ENCODE results near the gene GPR89A. TPM values are rescaled to one million over a fixed set of nuclear protein-coding genes. Genes with fewer than 3 reads are reported as not detected.
A peak's percentile ranks its signal among the peaks of the same experiment; 100 is the strongest.

GPR89A gene
- total and polyA plus RNA-seq, 10 of the 15 experiments (the other 5 are each of a cell fraction or from before 2014, with no cell fraction given), result 15.0 to 34.8 (median 26.9) TPM

GRCh38 chr1:145719230-145720079 is 111.7 kb downstream of the GPR89A start, which contains the start of gene CD160:
Gene CD160, plus strand, starts transcription at chr1:145719499. Its CDS starts 8,829 bp downstream, at chr1:145728328.
- 64% methylated on average over 12 of the region's 12 CpGs for WGBS (ENCODE audit: insufficient coverage, insufficient replicate concordance, low lambda C conversion rate, missing lambda C conversion rate)
- Histone ChIP-seq H4K20me1 (ENCODE audit: control insufficient read depth, insufficient read depth) (no peaks in the 10 kb centered on the region), H3K4me3 (no peak within 1 kb of the TSS), H3K9me3 (replicated peaks; ENCODE audit: control insufficient read depth, insufficient read depth, low read length) (no peaks in the 10 kb centered on the region), H3K9ac (ENCODE audit: control insufficient read depth, insufficient read depth, low read length) (no peak within 1 kb of the TSS), H3K79me2 (ENCODE audit: control insufficient read depth, insufficient read depth, low read length) (no peaks in the 10 kb centered on the region), H3K36me3 (ENCODE audit: control insufficient read depth in 2 of 2, insufficient read depth in 2 of 2, low read length in 1 of 2) (no peaks in the 10 kb centered on the region), H3K4me2 (ENCODE audit: control insufficient read depth, insufficient read depth) (no peak within 1 kb of the TSS; the same call in 1 of the 2 replicates), H3K27me3 (replicated peaks in 1 of 2; ENCODE audit: control insufficient read depth in 2 of 2, insufficient read depth in 2 of 2, low read length in 1 of 2) (no peaks in the 10 kb centered on the region), H3K4me1 (ENCODE audit: control insufficient read depth, insufficient read depth, low read length) (peaks cover 16% of the 10 kb centered on the region), H2AFZ (ENCODE audit: control insufficient read depth, low read depth, low read length) (no peak within 1 kb of the TSS), H3K27ac (ENCODE audit: control insufficient read depth, insufficient read depth) (no peak within 1 kb of the TSS)
- intact Hi-C loops (cut with micrococcal nuclease; ENCODE audit: unreplicated experiment), result loop anchor here (5.0 kb wide), 2 partner anchors 82 to 127 kb away; no protein-coding TSS in a partner anchor
- ChIA-PET RAD21 (ENCODE audit: unreplicated experiment) (interaction anchor here (0.9 to 1.3 kb wide), 5 partner anchors 10 to 140 kb away, joined by 3 to 5 read pairs (median 4); partner anchors contain the start of gene PIAS3), SMC1A (ENCODE audit: uncharacterized antibody, unreplicated experiment) (interaction anchor here (0.7 to 3.1 kb wide), 4 partner anchors 10 to 126 kb away, joined by 3 to 17 read pairs (median 4); no protein-coding TSS in a partner anchor), CTCF (interaction anchor here (0.7 to 2.3 kb wide), 9 partner anchors 11 to 299 kb away, joined by 3 to 14 read pairs (median 4); no protein-coding TSS in a partner anchor), POLR2A (no interaction called here)
- BruUV-seq (replicated peaks), result no TSS peak
- ATAC-seq (peak; percentile 62), FAIRE-seq (peak; percentile 44), DNase-seq (ENCODE audit: low read depth, low spot score) (no peak)
- TF ChIP-seq MTA2 (IDR thresholded peaks at IDR 0.05; ENCODE audit: low read depth), result peak; percentile 63; the same call in 1 of the 2 replicates
- TF ChIP-seq ZBED1 (IDR thresholded peaks at IDR 0.05; ENCODE audit: borderline replicate concordance), result no peak
- peak in 1 of 2 experiments; percentile 46; a peak in 2 of 4 replicates for TF ChIP-seq IKZF2 (IDR thresholded peaks at IDR 0.05)
- 0 out of 2 replicates have a peak, but pooled peaks have one; percentile 13 for TF ChIP-seq CREB1 (IDR thresholded peaks at IDR 0.05; ENCODE audit: low read depth)
- TF ChIP-seq ATF7 (IDR thresholded peaks at IDR 0.05; ENCODE audit: low read depth), result peak; percentile 52; the same call in 1 of the 2 replicates
- TF ChIP-seq JUNB (IDR thresholded peaks at IDR 0.05), result peak; percentile 22; the same call in 1 of the 2 replicates
- TF ChIP-seq RUNX3 (IDR thresholded peaks at IDR 0.05; ENCODE audit: low read length), result peak; percentile 89
- no peak for TF ChIP-seq TBL1XR1 (IDR thresholded peaks at IDR 0.05; ENCODE audit: low read depth, low read length)
- in situ Hi-C loops (cut with MboI), result no loop called here

Other genes starting within 250 kb of the GPR89A start
- 1.1 and 1.3 TPM in 2 replicates for gene NBPF20, start 182.4 kb upstream of the GPR89A start, total RNA-seq (2014; rRNA removed)
- gene NBPF20, start 182.4 kb upstream of the GPR89A start, total RNA-seq (2014; rRNA removed; fragmentation: Illumina TruSeq; extraction: Trizol), result 2.0 and 2.2 TPM in 2 replicates
- gene NBPF20, start 182.4 kb upstream of the GPR89A start, total RNA-seq (2021), result 1.1 and 1.2 TPM in 2 replicates
- 2.1 and 2.9 TPM in 2 replicates for gene NBPF20, start 182.4 kb upstream of the GPR89A start, polyA plus RNA-seq (2011; rRNA removed)
- 1.9 and 2.4 TPM in 2 replicates for gene NBPF20, start 182.4 kb upstream of the GPR89A start, polyA plus RNA-seq (2014; fragmentation: Illumina TruSeq; extraction: Trizol)
- under 1 TPM; 0.05 to 0.22 TPM for gene NBPF20, start 182.4 kb upstream of the GPR89A start, polyA plus RNA-seq (2014; fragmentation: Nextera tagmentation; extraction: Ambion mirVana)
- 1.1 TPM in 2 replicates for gene NBPF20, start 182.4 kb upstream of the GPR89A start, polyA plus RNA-seq (2014; rRNA removed)
- under 1 TPM; 0.38 to 0.54 TPM for gene NBPF20, start 182.4 kb upstream of the GPR89A start, polyA plus RNA-seq (2016; fragmentation: Nextera tagmentation; extraction: Ambion mirVana)
- gene PDZK1, start 99.4 kb downstream of the GPR89A start, total RNA-seq (2014; rRNA removed), result 0.16 and 0.68 TPM in 2 replicates
- 0.14 and 0.31 TPM in 2 replicates for gene PDZK1, start 99.4 kb downstream of the GPR89A start, total RNA-seq (2014; rRNA removed; fragmentation: Illumina TruSeq; extraction: Trizol)
- gene PDZK1, start 99.4 kb downstream of the GPR89A start, total RNA-seq (2021), result 0.10 TPM in 1 of 2 replicates, not detected in the other
- 5.0 and 8.9 TPM in 2 replicates for gene PDZK1, start 99.4 kb downstream of the GPR89A start, polyA plus RNA-seq (2011; rRNA removed)
- gene PDZK1, start 99.4 kb downstream of the GPR89A start, polyA plus RNA-seq (2014; fragmentation: Illumina TruSeq; extraction: Trizol), result 0.16 and 0.26 TPM in 2 replicates
- gene PDZK1, start 99.4 kb downstream of the GPR89A start, polyA plus RNA-seq (2014; fragmentation: Nextera tagmentation; extraction: Ambion mirVana), result under 1 TPM; 0.31 to 0.35 TPM
- gene PDZK1, start 99.4 kb downstream of the GPR89A start, polyA plus RNA-seq (2014; rRNA removed), result 0.09 and 0.20 TPM in 2 replicates
- gene PDZK1, start 99.4 kb downstream of the GPR89A start, polyA plus RNA-seq (2016; fragmentation: Nextera tagmentation; extraction: Ambion mirVana), result under 1 TPM; 0.29 to 0.34 TPM
- 0.06 TPM in 1 of 2 replicates, not detected in the other for gene CD160, start 111.5 kb downstream of the GPR89A start, total RNA-seq (2014; rRNA removed)
- not detected in 2 replicates for gene CD160, start 111.5 kb downstream of the GPR89A start, total RNA-seq (2014; rRNA removed; fragmentation: Illumina TruSeq; extraction: Trizol)
- not detected in 2 replicates for gene CD160, start 111.5 kb downstream of the GPR89A start, total RNA-seq (2021)
- 1.1 and 2.3 TPM in 2 replicates for gene CD160, start 111.5 kb downstream of the GPR89A start, polyA plus RNA-seq (2011; rRNA removed)
- 0.25 TPM in 1 of 2 replicates, not detected in the other for gene CD160, start 111.5 kb downstream of the GPR89A start, polyA plus RNA-seq (2014; fragmentation: Illumina TruSeq; extraction: Trizol)
- under 1 TPM in 1 of 2 experiments, not detected in 1; 0.26 TPM for gene CD160, start 111.5 kb downstream of the GPR89A start, polyA plus RNA-seq (2014; fragmentation: Nextera tagmentation; extraction: Ambion mirVana)
- 0.14 TPM in 1 of 2 replicates, not detected in the other for gene CD160, start 111.5 kb downstream of the GPR89A start, polyA plus RNA-seq (2014; rRNA removed)
- gene CD160, start 111.5 kb downstream of the GPR89A start, polyA plus RNA-seq (2016; fragmentation: Nextera tagmentation; extraction: Ambion mirVana), result under 1 TPM; 0.14 to 0.83 TPM
- 13.0 and 13.8 TPM in 2 replicates for gene RNF115, start 216.1 kb downstream of the GPR89A start, total RNA-seq (2014; rRNA removed)
- 15.3 and 16.3 TPM in 2 replicates for gene RNF115, start 216.1 kb downstream of the GPR89A start, total RNA-seq (2014; rRNA removed; fragmentation: Illumina TruSeq; extraction: Trizol)
- gene RNF115, start 216.1 kb downstream of the GPR89A start, total RNA-seq (2021), result 11.6 and 12.8 TPM in 2 replicates
- 22.0 and 24.8 TPM in 2 replicates for gene RNF115, start 216.1 kb downstream of the GPR89A start, polyA plus RNA-seq (2011; rRNA removed)
- 15.5 and 18.3 TPM in 2 replicates for gene RNF115, start 216.1 kb downstream of the GPR89A start, polyA plus RNA-seq (2014; fragmentation: Illumina TruSeq; extraction: Trizol)
- 1 to 10 TPM; 3.4 to 5.4 TPM for gene RNF115, start 216.1 kb downstream of the GPR89A start, polyA plus RNA-seq (2014; fragmentation: Nextera tagmentation; extraction: Ambion mirVana)
- 10.3 and 11.0 TPM in 2 replicates for gene RNF115, start 216.1 kb downstream of the GPR89A start, polyA plus RNA-seq (2014; rRNA removed)
- gene RNF115, start 216.1 kb downstream of the GPR89A start, polyA plus RNA-seq (2016; fragmentation: Nextera tagmentation; extraction: Ambion mirVana), result 10 to 100 TPM; 12.5 to 12.9 TPM
- gene POLR3C, start 216.2 kb downstream of the GPR89A start, total RNA-seq (2014; rRNA removed), result 30.8 and 32.0 TPM in 2 replicates
- gene POLR3C, start 216.2 kb downstream of the GPR89A start, total RNA-seq (2014; rRNA removed; fragmentation: Illumina TruSeq; extraction: Trizol), result 34.8 and 35.1 TPM in 2 replicates
- 32.9 and 34.5 TPM in 2 replicates for gene POLR3C, start 216.2 kb downstream of the GPR89A start, total RNA-seq (2021)
- gene POLR3C, start 216.2 kb downstream of the GPR89A start, polyA plus RNA-seq (2011; rRNA removed), result 40.4 and 41.3 TPM in 2 replicates
- gene POLR3C, start 216.2 kb downstream of the GPR89A start, polyA plus RNA-seq (2014; fragmentation: Illumina TruSeq; extraction: Trizol), result 40.9 and 45.7 TPM in 2 replicates
- 10 to 100 TPM; 13.0 to 21.1 TPM for gene POLR3C, start 216.2 kb downstream of the GPR89A start, polyA plus RNA-seq (2014; fragmentation: Nextera tagmentation; extraction: Ambion mirVana)
- 29.7 and 31.1 TPM in 2 replicates for gene POLR3C, start 216.2 kb downstream of the GPR89A start, polyA plus RNA-seq (2014; rRNA removed)
- gene POLR3C, start 216.2 kb downstream of the GPR89A start, polyA plus RNA-seq (2016; fragmentation: Nextera tagmentation; extraction: Ambion mirVana), result 10 to 100 TPM; 44.0 to 44.8 TPM
- gene NUDT17, start 237.6 kb downstream of the GPR89A start, total RNA-seq (2014; rRNA removed), result 3.8 and 5.1 TPM in 2 replicates
- 2.8 and 2.9 TPM in 2 replicates for gene NUDT17, start 237.6 kb downstream of the GPR89A start, total RNA-seq (2014; rRNA removed; fragmentation: Illumina TruSeq; extraction: Trizol)
- 3.1 and 4.3 TPM in 2 replicates for gene NUDT17, start 237.6 kb downstream of the GPR89A start, total RNA-seq (2021)
- gene NUDT17, start 237.6 kb downstream of the GPR89A start, polyA plus RNA-seq (2011; rRNA removed), result 3.0 and 4.4 TPM in 2 replicates
- gene NUDT17, start 237.6 kb downstream of the GPR89A start, polyA plus RNA-seq (2014; fragmentation: Illumina TruSeq; extraction: Trizol), result 3.3 and 4.4 TPM in 2 replicates
- 1 to 10 TPM; 1.2 to 2.6 TPM for gene NUDT17, start 237.6 kb downstream of the GPR89A start, polyA plus RNA-seq (2014; fragmentation: Nextera tagmentation; extraction: Ambion mirVana)
- 4.7 and 6.3 TPM in 2 replicates for gene NUDT17, start 237.6 kb downstream of the GPR89A start, polyA plus RNA-seq (2014; rRNA removed)
- gene NUDT17, start 237.6 kb downstream of the GPR89A start, polyA plus RNA-seq (2016; fragmentation: Nextera tagmentation; extraction: Ambion mirVana), result 1 to 10 TPM; 3.2 to 4.1 TPM

Measured in GM12878 (cell line).